Ishikawa (cell line): ENCODE results near the gene GCH1.

Experiments used
- CEBPB ChIP-seq: IDR thresholded peaks from 2 replicates; pipeline ENCODE4 v1.6.1; 2012
- CREB1 ChIP-seq: IDR thresholded peaks from 2 replicates; pipeline ENCODE4 v1.6.1; 2012; ENCODE audit warnings: low read depth
- EGR1 ChIP-seq: IDR thresholded peaks from 2 replicates; pipeline ENCODE4 v1.6.1; 2012
- EP300 ChIP-seq: IDR thresholded peaks from 2 replicates; pipeline ENCODE4 v1.6.1; 2012; ENCODE audit warnings: borderline replicate concordance
- FOXM1 ChIP-seq: IDR thresholded peaks from 2 replicates; pipeline ENCODE4 v1.6.1; 2012; ENCODE audit warnings: low read depth, borderline replicate concordance
- NFIC ChIP-seq: IDR thresholded peaks from 2 replicates; pipeline ENCODE4 v1.6.1; 2012
- RAD21 ChIP-seq: IDR thresholded peaks from 2 replicates; pipeline ENCODE4 v1.6.1; 2012; ENCODE audit warnings: low read depth
- TAF1 ChIP-seq: IDR thresholded peaks from 2 replicates; pipeline ENCODE4 v1.6.1; 2012; ENCODE audit warnings: low read depth, mild to moderate bottlenecking
- TCF12 ChIP-seq: IDR thresholded peaks from 2 replicates; pipeline ENCODE4 v1.6.1; 2012; ENCODE audit warnings: low read depth
- TEAD4 ChIP-seq: IDR thresholded peaks from 2 replicates; pipeline ENCODE4 v1.6.1; 2012
- YY1 ChIP-seq: IDR thresholded peaks from 2 replicates; pipeline ENCODE4 v1.6.1; 2012; ENCODE audit warnings: low read depth
- ZBTB7A ChIP-seq: IDR thresholded peaks from 2 replicates; pipeline ENCODE4 v1.6.1; 2012; ENCODE audit warnings: low read depth
- TF ChIP-seq, protein P1 (sequence below): IDR thresholded peaks from 2 replicates; pipeline ENCODE4 v1.6.1; 2012
- TF ChIP-seq, protein P2 (sequence below): IDR thresholded peaks from 2 replicates; pipeline ENCODE4 v1.6.1; 2012; ENCODE audit warnings: low read depth, mild to moderate bottlenecking
- TF ChIP-seq, protein P3 (sequence below): IDR thresholded peaks from 2 replicates; pipeline ENCODE4 v1.6.1; 2012

Gene GCH1

DNA sequence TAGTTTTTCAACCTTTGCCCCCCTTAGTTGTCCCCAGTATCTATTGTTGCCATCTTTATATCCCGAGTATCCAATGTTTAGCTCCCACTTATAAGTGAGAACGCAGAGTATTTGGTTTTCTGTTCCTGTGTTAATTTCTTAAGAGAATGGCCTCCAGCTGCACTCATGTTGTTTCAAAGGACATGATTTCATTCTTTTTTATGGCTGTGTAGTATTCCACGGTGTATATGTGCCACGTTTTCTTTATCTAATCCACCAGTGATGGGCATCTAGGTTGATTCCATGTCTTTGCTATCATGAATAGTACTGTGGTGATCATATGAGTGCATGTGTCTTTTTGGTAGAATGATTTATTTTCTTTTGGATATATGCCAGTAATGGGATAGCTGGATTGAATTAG lies 72.0 kb downstream of the GCH1 start:
- no peak for TF ChIP-seq ZBTB7A
- TF ChIP-seq, protein P1, sequence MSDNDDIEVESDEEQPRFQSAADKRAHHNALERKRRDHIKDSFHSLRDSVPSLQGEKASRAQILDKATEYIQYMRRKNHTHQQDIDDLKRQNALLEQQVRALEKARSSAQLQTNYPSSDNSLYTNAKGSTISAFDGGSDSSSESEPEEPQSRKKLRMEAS: no peak
- TF ChIP-seq FOXM1: no peak
- TF ChIP-seq NFIC: no peak
- TF ChIP-seq TEAD4: no peak
- TF ChIP-seq TCF12: no peak
- TF ChIP-seq, protein P2, sequence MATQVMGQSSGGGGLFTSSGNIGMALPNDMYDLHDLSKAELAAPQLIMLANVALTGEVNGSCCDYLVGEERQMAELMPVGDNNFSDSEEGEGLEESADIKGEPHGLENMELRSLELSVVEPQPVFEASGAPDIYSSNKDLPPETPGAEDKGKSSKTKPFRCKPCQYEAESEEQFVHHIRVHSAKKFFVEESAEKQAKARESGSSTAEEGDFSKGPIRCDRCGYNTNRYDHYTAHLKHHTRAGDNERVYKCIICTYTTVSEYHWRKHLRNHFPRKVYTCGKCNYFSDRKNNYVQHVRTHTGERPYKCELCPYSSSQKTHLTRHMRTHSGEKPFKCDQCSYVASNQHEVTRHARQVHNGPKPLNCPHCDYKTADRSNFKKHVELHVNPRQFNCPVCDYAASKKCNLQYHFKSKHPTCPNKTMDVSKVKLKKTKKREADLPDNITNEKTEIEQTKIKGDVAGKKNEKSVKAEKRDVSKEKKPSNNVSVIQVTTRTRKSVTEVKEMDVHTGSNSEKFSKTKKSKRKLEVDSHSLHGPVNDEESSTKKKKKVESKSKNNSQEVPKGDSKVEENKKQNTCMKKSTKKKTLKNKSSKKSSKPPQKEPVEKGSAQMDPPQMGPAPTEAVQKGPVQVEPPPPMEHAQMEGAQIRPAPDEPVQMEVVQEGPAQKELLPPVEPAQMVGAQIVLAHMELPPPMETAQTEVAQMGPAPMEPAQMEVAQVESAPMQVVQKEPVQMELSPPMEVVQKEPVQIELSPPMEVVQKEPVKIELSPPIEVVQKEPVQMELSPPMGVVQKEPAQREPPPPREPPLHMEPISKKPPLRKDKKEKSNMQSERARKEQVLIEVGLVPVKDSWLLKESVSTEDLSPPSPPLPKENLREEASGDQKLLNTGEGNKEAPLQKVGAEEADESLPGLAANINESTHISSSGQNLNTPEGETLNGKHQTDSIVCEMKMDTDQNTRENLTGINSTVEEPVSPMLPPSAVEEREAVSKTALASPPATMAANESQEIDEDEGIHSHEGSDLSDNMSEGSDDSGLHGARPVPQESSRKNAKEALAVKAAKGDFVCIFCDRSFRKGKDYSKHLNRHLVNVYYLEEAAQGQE: no peak
- no peak for TF ChIP-seq CREB1
- no peak for TF ChIP-seq CEBPB
- no peak for TF ChIP-seq YY1
- TF ChIP-seq TAF1: no peak
- TF ChIP-seq EP300: no peak
- no peak for TF ChIP-seq RAD21
- TF ChIP-seq EGR1: no peak
- TF ChIP-seq, protein P3, sequence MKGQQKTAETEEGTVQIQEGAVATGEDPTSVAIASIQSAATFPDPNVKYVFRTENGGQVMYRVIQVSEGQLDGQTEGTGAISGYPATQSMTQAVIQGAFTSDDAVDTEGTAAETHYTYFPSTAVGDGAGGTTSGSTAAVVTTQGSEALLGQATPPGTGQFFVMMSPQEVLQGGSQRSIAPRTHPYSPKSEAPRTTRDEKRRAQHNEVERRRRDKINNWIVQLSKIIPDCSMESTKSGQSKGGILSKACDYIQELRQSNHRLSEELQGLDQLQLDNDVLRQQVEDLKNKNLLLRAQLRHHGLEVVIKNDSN: no peak

DNA sequence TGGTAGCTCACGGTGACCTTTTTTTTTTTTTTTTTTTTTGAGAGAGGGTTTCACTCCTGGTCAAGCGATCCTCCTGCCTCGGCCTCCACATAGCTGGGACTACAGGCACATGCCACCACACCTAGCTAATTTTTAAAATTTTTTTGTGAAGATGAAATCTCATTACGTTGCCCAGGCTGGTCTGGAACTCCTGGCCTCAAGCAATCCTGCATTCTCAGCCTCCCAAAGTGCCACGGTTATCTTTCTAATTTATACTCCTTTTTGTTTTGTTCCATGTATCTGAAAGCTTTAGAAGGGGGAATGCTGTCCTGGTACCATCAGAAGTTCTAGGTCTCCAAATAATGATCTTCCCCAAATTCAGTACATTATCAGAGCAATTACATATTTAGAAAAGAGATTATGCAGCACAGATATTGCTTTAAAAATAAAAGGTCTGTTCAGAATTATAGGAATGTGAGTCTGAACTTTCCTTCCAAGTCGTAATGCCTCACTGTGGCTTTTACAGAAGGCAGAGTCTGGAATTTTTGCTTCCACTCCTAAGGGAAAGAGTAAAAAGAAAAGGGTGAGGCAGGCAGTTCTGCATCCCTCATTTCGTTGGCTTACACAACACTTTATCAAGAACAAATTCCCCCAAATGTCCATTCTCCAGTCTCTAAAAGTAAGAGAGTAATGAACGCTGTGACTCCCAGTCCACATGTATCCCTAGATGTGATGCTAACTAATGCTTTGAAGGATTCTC lies 73.0 kb downstream of the GCH1 start:
- TF ChIP-seq CREB1: no peak
- TF ChIP-seq TAF1: no peak
- TF ChIP-seq TEAD4: no peak
- TF ChIP-seq, protein P3: no peak
- TF ChIP-seq ZBTB7A: no peak
- TF ChIP-seq RAD21: no peak
- TF ChIP-seq YY1: no peak
- TF ChIP-seq EP300: no peak
- TF ChIP-seq FOXM1: no peak
- TF ChIP-seq TCF12: no peak
- TF ChIP-seq EGR1: no peak
- no peak for TF ChIP-seq NFIC
- TF ChIP-seq, protein P2: no peak
- TF ChIP-seq, protein P1: no peak
- no peak for TF ChIP-seq CEBPB

DNA sequence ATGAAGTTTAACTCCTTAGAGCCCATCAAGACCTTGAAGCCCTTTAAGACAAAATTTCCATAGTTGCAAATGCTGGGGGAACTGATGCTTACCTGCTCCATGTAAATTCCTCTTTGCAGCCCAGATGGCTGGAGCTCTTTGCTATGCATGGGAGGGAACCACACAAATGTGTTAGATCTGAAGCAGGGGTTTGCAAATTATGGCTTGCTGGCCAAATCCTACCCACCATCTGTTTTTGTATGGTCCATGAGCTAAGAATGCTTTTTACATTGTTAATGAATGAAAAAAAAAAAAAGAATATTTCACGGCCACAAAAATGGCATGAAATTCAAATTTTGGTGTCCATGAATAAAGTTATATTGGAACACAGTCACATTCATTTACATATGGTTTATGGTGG lies 74.6 kb downstream of the GCH1 start:
- TF ChIP-seq TCF12: no peak

DNA sequence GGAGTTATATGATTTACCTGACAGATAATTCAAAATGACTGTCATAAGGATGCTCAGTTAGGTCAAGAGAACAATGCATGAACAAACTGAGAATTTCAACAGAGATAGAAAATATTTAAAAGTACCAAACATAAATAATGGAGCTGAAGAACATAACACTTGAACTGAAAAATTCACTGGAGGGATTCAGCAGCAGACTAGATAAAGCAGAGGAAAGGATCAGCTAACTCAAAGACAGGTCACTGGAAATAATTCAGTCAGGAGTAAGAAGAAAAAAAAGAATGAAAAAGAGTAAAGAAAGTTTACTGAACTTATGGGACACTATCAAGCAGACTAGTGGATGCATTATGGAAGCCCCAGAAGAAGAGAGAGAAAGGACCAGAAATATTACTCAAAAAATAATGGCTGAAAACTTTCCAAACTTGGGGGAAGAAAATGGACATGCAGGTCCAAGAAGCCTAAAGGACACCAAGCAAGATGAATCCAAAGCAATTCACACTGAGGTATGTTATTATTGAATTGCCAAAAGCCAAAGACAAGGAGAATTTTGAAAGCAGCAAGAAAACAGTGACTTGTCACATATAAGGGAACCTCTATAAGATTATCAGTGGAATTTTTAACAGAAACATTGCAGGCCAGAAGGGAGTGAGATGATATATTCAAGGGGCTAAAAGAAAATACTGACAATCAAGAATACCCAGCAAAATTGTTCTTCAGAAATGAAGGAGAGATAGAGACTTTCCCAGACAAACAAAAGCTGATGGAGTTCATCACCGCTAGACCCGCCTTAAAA lies 78.7 kb downstream of the GCH1 start:
- TF ChIP-seq, protein P2: no peak
- TF ChIP-seq FOXM1: no peak
- TF ChIP-seq ZBTB7A: no peak
- TF ChIP-seq CREB1: no peak
